ENCODE data around the gene PTPN21. TPM values are rescaled to one million over a fixed set of nuclear protein-coding genes. Genes with fewer than 3 reads are reported as not detected.
A peak's percentile ranks its signal among the peaks of the same experiment; 100 is the strongest.

The PTPN21 gene
- total RNA-seq (not detected), polyA plus RNA-seq (not detected)

GRCh38 chr14:88554457-88555286, at the start of gene PTPN21:
TSS of gene PTPN21 (minus strand) at chr14:88555007. CDS start at chr14:88550417, 4,590 bp downstream.
- Histone ChIP-seq H3K9me3 (ENCODE audit: control insufficient read depth in 2 of 2, low read length in 2 of 2) (no peaks in the 10 kb centered on the region), H3K27ac (ENCODE audit: insufficient read depth, low read length, poor library complexity, severe bottlenecking) (no peak within 1 kb of the TSS), H3K27me3 (ENCODE audit: control insufficient read depth, insufficient read depth, low read length) (peaks cover 42% of the 10 kb centered on the region), H3K36me3 (ENCODE audit: control insufficient read depth, insufficient read depth, low read length) (no peaks in the 10 kb centered on the region), H3K4me3 (ENCODE audit: low read depth, low read length) (peak within 1 kb of the TSS; percentile 52), H3K4me1 (ENCODE audit: control insufficient read depth, insufficient read depth, low read length, poor library complexity, severe bottlenecking) (peaks cover 37% of the 10 kb centered on the region)
- ATAC-seq (ENCODE audit: low read depth in 2 of 2) (no peak), DNase-seq (peak in 1 of 3 donors; percentile 7)
- Mint-ChIP-seq H3K27ac (peak within 1 kb of the TSS in 1 of 3 donors; percentile 79), H3K4me1 (peaks cover 15 to 48% (median 33%) of the 10 kb centered on the region in 4 donors), H3K27me3 (peaks cover 79% of the 10 kb centered on the region), H3K4me3 (peak within 1 kb of the TSS; percentile 76 to 89 (median 78)), H3K9me3 (peaks cover 0 to 3% (median 0%) of the 10 kb centered on the region in 7 donors), H3K36me3 (no peaks in the 10 kb centered on the region)

- peaks cover 55% of the 10 kb centered on the region for H3K36me3 Mint-ChIP-seq
- H3K27me3 Mint-ChIP-seq = no peaks in the 10 kb centered on the region
- H3K27ac Mint-ChIP-seq = no peak overlapping the region
- no peaks in the 10 kb centered on the region for H3K9me3 ChIP-seq (ENCODE audit: control insufficient read depth in 2 of 2, low read length in 2 of 2)
- no peak overlapping the region for H3K4me3 ChIP-seq (ENCODE audit: low read depth, low read length)
- peaks cover 21 to 40% (median 30%) of the 10 kb centered on the region in 4 donors for H3K4me1 Mint-ChIP-seq
- peaks cover 14% of the 10 kb centered on the region for H3K4me1 ChIP-seq (ENCODE audit: control insufficient read depth, insufficient read depth, low read length, poor library complexity, severe bottlenecking)
- no peaks in the 10 kb centered on the region for H3K27me3 ChIP-seq (ENCODE audit: control insufficient read depth, insufficient read depth, low read length)
- ATAC-seq (ENCODE audit: low read depth in 2 of 2) (no peak), DNase-seq (no peak)
- no peak overlapping the region for H3K27ac ChIP-seq (ENCODE audit: insufficient read depth, low read length, poor library complexity, severe bottlenecking)
- H3K9me3 Mint-ChIP-seq = peaks cover 0 to 1% (median 0%) of the 10 kb centered on the region in 7 donors
- H3K4me3 Mint-ChIP-seq = no peak overlapping the region
- peaks cover 62% of the 10 kb centered on the region for H3K36me3 ChIP-seq (ENCODE audit: control insufficient read depth, insufficient read depth, low read length)
Observed at GRCh38 chr14:88604212-88604611, 49.4 kb upstream of the PTPN21 start.

GRCh38 chr14:88599761-88600439, 45.1 kb upstream of the PTPN21 start:
- peaks cover 58% of the 10 kb centered on the region for H3K36me3 Mint-ChIP-seq
- H3K4me1 Mint-ChIP-seq = peaks cover 21 to 50% (median 35%) of the 10 kb centered on the region in 4 donors
- Histone ChIP-seq H3K27ac (ENCODE audit: insufficient read depth, low read length, poor library complexity, severe bottlenecking) (no peak overlapping the region), H3K4me3 (ENCODE audit: low read depth, low read length) (peak overlapping the region; percentile 47), H3K27me3 (ENCODE audit: control insufficient read depth, insufficient read depth, low read length) (no peaks in the 10 kb centered on the region), H3K9me3 (ENCODE audit: control insufficient read depth in 2 of 2, low read length in 2 of 2) (no peaks in the 10 kb centered on the region), H3K4me1 (ENCODE audit: control insufficient read depth, insufficient read depth, low read length, poor library complexity, severe bottlenecking) (peaks cover 16% of the 10 kb centered on the region), H3K36me3 (ENCODE audit: control insufficient read depth, insufficient read depth, low read length) (peaks cover 47% of the 10 kb centered on the region)
- H3K9me3 Mint-ChIP-seq = peaks cover 0 to 1% (median 0%) of the 10 kb centered on the region in 7 donors
- ATAC-seq (ENCODE audit: low read depth in 2 of 2) (peak; percentile 31 to 38), DNase-seq (peak in 2 of 3 donors; percentile 2 to 74)
- H3K27me3 Mint-ChIP-seq = no peaks in the 10 kb centered on the region
- peak overlapping the region; percentile 91 to 95 (median 93) for H3K27ac Mint-ChIP-seq
- peak overlapping the region; percentile 5 to 64 (median 21) for H3K4me3 Mint-ChIP-seq

- H3K27ac ChIP-seq (ENCODE audit: insufficient read depth, low read length, poor library complexity, severe bottlenecking) = no peak overlapping the region
- Mint-ChIP-seq H3K4me3 (peak overlapping the region in 2 of 4 donors; percentile 20 to 22), H3K36me3 (peaks cover 58% of the 10 kb centered on the region)
Observed at GRCh38 chr14:88599326-88599725, 44.5 kb upstream of the PTPN21 start.

GRCh38 chr14:88598097-88598675, 43.4 kb upstream of the PTPN21 start:
- H3K36me3 Mint-ChIP-seq = peaks cover 56% of the 10 kb centered on the region
- peaks cover 21 to 45% (median 34%) of the 10 kb centered on the region in 4 donors for H3K4me1 Mint-ChIP-seq
- DNase-seq = no peak
- H3K27ac Mint-ChIP-seq = peak overlapping the region in 2 of 3 donors; percentile 14 to 57
- H3K27me3 Mint-ChIP-seq = no peaks in the 10 kb centered on the region
- Histone ChIP-seq H3K27me3 (ENCODE audit: control insufficient read depth, insufficient read depth, low read length) (no peaks in the 10 kb centered on the region), H3K36me3 (ENCODE audit: control insufficient read depth, insufficient read depth, low read length) (peaks cover 50% of the 10 kb centered on the region), H3K27ac (ENCODE audit: insufficient read depth, low read length, poor library complexity, severe bottlenecking) (no peak overlapping the region), H3K4me3 (ENCODE audit: low read depth, low read length) (no peak overlapping the region), H3K4me1 (ENCODE audit: control insufficient read depth, insufficient read depth, low read length, poor library complexity, severe bottlenecking) (peaks cover 16% of the 10 kb centered on the region), H3K9me3 (ENCODE audit: control insufficient read depth in 2 of 2, low read length in 2 of 2) (no peaks in the 10 kb centered on the region)
- no peak overlapping the region for H3K4me3 Mint-ChIP-seq
- no peak for ATAC-seq (ENCODE audit: low read depth in 2 of 2)
- peaks cover 0 to 1% (median 0%) of the 10 kb centered on the region in 7 donors for H3K9me3 Mint-ChIP-seq

More at GRCh38 chr14:88599326-88599725, 44.5 kb upstream of the PTPN21 start:
- no peaks in the 10 kb centered on the region for H3K27me3 ChIP-seq (ENCODE audit: control insufficient read depth, insufficient read depth, low read length)
- peak overlapping the region; percentile 47 for H3K4me3 ChIP-seq (ENCODE audit: low read depth, low read length)
- DNase-seq (no peak), ATAC-seq (ENCODE audit: low read depth in 2 of 2) (no peak)
- H3K9me3 ChIP-seq (ENCODE audit: control insufficient read depth in 2 of 2, low read length in 2 of 2) = no peaks in the 10 kb centered on the region
- H3K4me1 ChIP-seq (ENCODE audit: control insufficient read depth, insufficient read depth, low read length, poor library complexity, severe bottlenecking) = peaks cover 16% of the 10 kb centered on the region
- H3K4me1 Mint-ChIP-seq = peaks cover 21 to 50% (median 35%) of the 10 kb centered on the region in 4 donors
- H3K27ac Mint-ChIP-seq = peak overlapping the region; percentile 91 to 95 (median 93)
- no peaks in the 10 kb centered on the region for H3K27me3 Mint-ChIP-seq
- H3K9me3 Mint-ChIP-seq = peaks cover 0 to 1% (median 0%) of the 10 kb centered on the region in 7 donors
- H3K36me3 ChIP-seq (ENCODE audit: control insufficient read depth, insufficient read depth, low read length) = peaks cover 51% of the 10 kb centered on the region

- H3K27ac Mint-ChIP-seq = peak overlapping the region in 2 of 3 donors; percentile 14 to 83
- peaks cover 21 to 44% (median 33%) of the 10 kb centered on the region in 4 donors for H3K4me1 Mint-ChIP-seq
- H3K4me1 ChIP-seq (ENCODE audit: control insufficient read depth, insufficient read depth, low read length, poor library complexity, severe bottlenecking) = peaks cover 16% of the 10 kb centered on the region
- no peaks in the 10 kb centered on the region for H3K27me3 Mint-ChIP-seq
- H3K27ac ChIP-seq (ENCODE audit: insufficient read depth, low read length, poor library complexity, severe bottlenecking) = no peak overlapping the region
- peaks cover 46% of the 10 kb centered on the region for H3K36me3 ChIP-seq (ENCODE audit: control insufficient read depth, insufficient read depth, low read length)
- H3K36me3 Mint-ChIP-seq = peaks cover 52% of the 10 kb centered on the region
- H3K4me3 Mint-ChIP-seq = no peak overlapping the region
- H3K9me3 ChIP-seq (ENCODE audit: control insufficient read depth in 2 of 2, low read length in 2 of 2) = no peaks in the 10 kb centered on the region
- no peaks in the 10 kb centered on the region for H3K27me3 ChIP-seq (ENCODE audit: control insufficient read depth, insufficient read depth, low read length)
- peaks cover 0 to 1% (median 0%) of the 10 kb centered on the region in 7 donors for H3K9me3 Mint-ChIP-seq
- no peak for ATAC-seq (ENCODE audit: low read depth in 2 of 2)
- no peak overlapping the region for H3K4me3 ChIP-seq (ENCODE audit: low read depth, low read length)
- DNase-seq = no peak
Observed at GRCh38 chr14:88597601-88598000, 42.8 kb upstream of the PTPN21 start.

- peak overlapping the region in 2 of 3 donors; percentile 14 to 83 for H3K27ac Mint-ChIP-seq
- Histone ChIP-seq H3K27ac (ENCODE audit: insufficient read depth, low read length, poor library complexity, severe bottlenecking) (no peak overlapping the region), H3K4me1 (ENCODE audit: control insufficient read depth, insufficient read depth, low read length, poor library complexity, severe bottlenecking) (peaks cover 16% of the 10 kb centered on the region), H3K36me3 (ENCODE audit: control insufficient read depth, insufficient read depth, low read length) (peaks cover 42% of the 10 kb centered on the region), H3K9me3 (ENCODE audit: control insufficient read depth in 2 of 2, low read length in 2 of 2) (no peaks in the 10 kb centered on the region), H3K4me3 (ENCODE audit: low read depth, low read length) (no peak overlapping the region), H3K27me3 (ENCODE audit: control insufficient read depth, insufficient read depth, low read length) (no peaks in the 10 kb centered on the region)
- peaks cover 48% of the 10 kb centered on the region for H3K36me3 Mint-ChIP-seq
- no peaks in the 10 kb centered on the region for H3K27me3 Mint-ChIP-seq
- no peak for ATAC-seq (ENCODE audit: low read depth in 2 of 2)
- H3K4me3 Mint-ChIP-seq = no peak overlapping the region
- H3K9me3 Mint-ChIP-seq = peaks cover 0 to 1% (median 0%) of the 10 kb centered on the region in 7 donors
- H3K4me1 Mint-ChIP-seq = peaks cover 18 to 44% (median 31%) of the 10 kb centered on the region in 4 donors
- no peak for DNase-seq
Observed at GRCh38 chr14:88597038-88597437, 42.2 kb upstream of the PTPN21 start.
